ENCODE measurements around the gene SLC1A2. TPM values are rescaled to one million over a fixed set of nuclear protein-coding genes. Genes with fewer than 3 reads are reported as not detected.

The SLC1A2 gene
- total and polyA plus RNA-seq, 2 experiments from 2014 or later = 0.70 to 2.8 TPM

- H2AFZ ChIP-seq = no peak overlapping the region
- Mint-ChIP-seq H3K27ac (no peak overlapping the region), H3K9me3 (no peaks in the 10 kb centered on the region), H3K4me3 (no peak overlapping the region), H3K4me1 (peaks cover 1% of the 10 kb centered on the region; the same call in 1 of the 3 replicates), H3K36me3 (ENCODE audit: low read depth) (no peaks in the 10 kb centered on the region), H3K27me3 (ENCODE audit: insufficient read depth, low read depth, poor library complexity) (peaks cover 14% of the 10 kb centered on the region)
- H3K36me3 ChIP-seq (ENCODE audit: insufficient read depth) = no peaks in the 10 kb centered on the region
- no peaks in the 10 kb centered on the region for H3K79me2 ChIP-seq (replicated peaks; ENCODE audit: insufficient read depth)
- no peaks in the 10 kb centered on the region for H4K20me1 ChIP-seq (replicated peaks; ENCODE audit: insufficient read depth)
- H3F3A ChIP-seq (replicated peaks; ENCODE audit: low read depth) = no peaks in the 10 kb centered on the region
- no peak overlapping the region for H3K4me3 ChIP-seq
- ATAC-seq = no peak
- TF ChIP-seq CREB1 (CRISPR knock-in tag; IDR thresholded peaks at IDR 0.05; ENCODE audit: low read depth) = no peak
- no peak for TF ChIP-seq STAT1 (IDR thresholded peaks at IDR 0.05; ENCODE audit: unreplicated experiment)
- TF ChIP-seq NANOG (IDR thresholded peaks at IDR 0.05; ENCODE audit: borderline replicate concordance) = no peak
- TF ChIP-seq ZNF331 (CRISPR knock-in tag; IDR thresholded peaks at IDR 0.05; ENCODE audit: low read depth) = no peak
- TF ChIP-seq JUNB (IDR thresholded peaks at IDR 0.05; ENCODE audit: unreplicated experiment) = no peak
- TF ChIP-seq POLR2AphosphoS5 (IDR thresholded peaks at IDR 0.05; ENCODE audit: low read depth) = no peak
- no peak for TF ChIP-seq EZH2phosphoT487 (IDR thresholded peaks at IDR 0.05; ENCODE audit: unreplicated experiment)
- no peak for TF ChIP-seq REST (IDR thresholded peaks at IDR 0.05; ENCODE audit: unreplicated experiment)
- TF ChIP-seq EZH2 (IDR thresholded peaks at IDR 0.05; ENCODE audit: low read depth, unreplicated experiment) = no peak
- TF ChIP-seq CTCF (conservative IDR thresholded peaks at IDR 0.05; ENCODE audit: low read depth in 2 of 2) = no peak
- no peak for TF ChIP-seq ZNF462 (CRISPR knock-in tag; IDR thresholded peaks at IDR 0.05)
- no peak for TF ChIP-seq ZNF114 (CRISPR knock-in tag; IDR thresholded peaks at IDR 0.05)
- TF ChIP-seq ETS1 (IDR thresholded peaks at IDR 0.05) = no peak
- DNase-seq (ENCODE audit: low spot score) = no peak
- no peaks in the 10 kb centered on the region for H3K9me2 ChIP-seq (ENCODE audit: insufficient read depth)
- H3K4me2 ChIP-seq = no peak overlapping the region
- H3K27me3 ChIP-seq (ENCODE audit: insufficient read depth) = peaks cover 24% of the 10 kb centered on the region
- no peaks in the 10 kb centered on the region for H3K4me1 ChIP-seq (ENCODE audit: insufficient read depth)
- no peak overlapping the region for H3K27ac ChIP-seq (ENCODE audit: low read depth)
Measured at GRCh38 chr11:35426351-35426750, 7.0 kb upstream of the SLC1A2 start.

Data from GM23338 (cell line).